Activated naive CD8-positive, alpha-beta T cell treated with anti-CD3 and anti-CD28 coated beads, Interleukin-2, amount 50 U/mL, for 24 hours (primary cell): ENCODE measurements around the gene MEG3.

Source experiments
- ATAC-seq: fragments of 150-1000 bp; cut with Tn5 transposase; one replicate; pipeline ENCODE4 v1.10.0; 2021
- DNase-seq: peaks from one replicate; pipeline ENCODE4 v3.0.0; 2021
- H3K27ac Mint-ChIP-seq: one replicate; pipeline ENCODE4 v1.8.0; 2021; ENCODE audit warnings: mild to moderate bottlenecking, mixed read lengths
- H3K27me3 Mint-ChIP-seq: one replicate; pipeline ENCODE4 v1.8.0; 2021; ENCODE audit warnings: mixed read lengths
- H3K36me3 Mint-ChIP-seq: one replicate; pipeline ENCODE4 v1.8.0; 2021; ENCODE audit warnings: low read depth, mixed read lengths
- H3K4me1 Mint-ChIP-seq: one replicate; pipeline ENCODE4 v1.8.0; 2021; ENCODE audit warnings: mixed read lengths
- H3K4me3 Mint-ChIP-seq: one replicate; pipeline ENCODE4 v1.8.0; 2021; ENCODE audit warnings: mild to moderate bottlenecking, moderate library complexity, mixed read lengths
- H3K9me3 Mint-ChIP-seq: one replicate; pipeline ENCODE4 v1.8.0; 2021; ENCODE audit warnings: mixed read lengths

Gene MEG3

GRCh38 chr14:100784523-100785337 lies 41.2 kb upstream of the MEG3 start:
- no peak for DNase-seq
- ATAC-seq: no peak
- Mint-ChIP-seq H3K27me3 (no peaks in the 10 kb centered on the region), H3K27ac (no peak overlapping the region), H3K36me3 (no peaks in the 10 kb centered on the region), H3K4me1 (no peaks in the 10 kb centered on the region), H3K4me3 (no peak overlapping the region), H3K9me3 (no peaks in the 10 kb centered on the region)

DNA sequence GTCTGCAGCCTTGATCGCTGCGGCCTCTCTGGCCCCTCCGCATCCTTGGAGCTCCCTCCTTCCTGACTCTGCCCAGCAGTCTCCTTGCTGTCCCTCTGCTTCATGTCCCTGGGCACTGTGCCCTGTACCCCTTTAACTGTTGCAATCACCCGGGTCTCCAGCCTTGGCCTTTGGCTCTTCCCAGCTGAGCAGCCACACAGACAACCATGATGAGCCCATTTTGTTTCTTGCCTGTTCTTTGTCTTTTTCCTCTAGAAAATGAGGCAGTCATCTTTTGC lies 40.6 kb upstream of the MEG3 start:
- ATAC-seq (no peak), DNase-seq (no peak)
- Mint-ChIP-seq H3K4me3 (no peak overlapping the region), H3K4me1 (no peaks in the 10 kb centered on the region), H3K36me3 (no peaks in the 10 kb centered on the region), H3K27me3 (no peaks in the 10 kb centered on the region), H3K27ac (no peak overlapping the region), H3K9me3 (no peaks in the 10 kb centered on the region)

GRCh38 chr14:100785626-100786025 lies 40.3 kb upstream of the MEG3 start:
- no peak for DNase-seq
- Mint-ChIP-seq H3K27ac (no peak overlapping the region), H3K9me3 (no peaks in the 10 kb centered on the region), H3K4me1 (no peaks in the 10 kb centered on the region), H3K27me3 (no peaks in the 10 kb centered on the region), H3K36me3 (no peaks in the 10 kb centered on the region), H3K4me3 (no peak overlapping the region)
- ATAC-seq: no peak

- Mint-ChIP-seq H3K9me3 (no peaks in the 10 kb centered on the region), H3K27me3 (no peaks in the 10 kb centered on the region), H3K36me3 (no peaks in the 10 kb centered on the region), H3K4me1 (no peaks in the 10 kb centered on the region), H3K27ac (no peak overlapping the region), H3K4me3 (no peak overlapping the region)
- DNase-seq (no peak), ATAC-seq (no peak)
Observed at GRCh38 chr14:100786131-100786530, 39.8 kb upstream of the MEG3 start.

DNA sequence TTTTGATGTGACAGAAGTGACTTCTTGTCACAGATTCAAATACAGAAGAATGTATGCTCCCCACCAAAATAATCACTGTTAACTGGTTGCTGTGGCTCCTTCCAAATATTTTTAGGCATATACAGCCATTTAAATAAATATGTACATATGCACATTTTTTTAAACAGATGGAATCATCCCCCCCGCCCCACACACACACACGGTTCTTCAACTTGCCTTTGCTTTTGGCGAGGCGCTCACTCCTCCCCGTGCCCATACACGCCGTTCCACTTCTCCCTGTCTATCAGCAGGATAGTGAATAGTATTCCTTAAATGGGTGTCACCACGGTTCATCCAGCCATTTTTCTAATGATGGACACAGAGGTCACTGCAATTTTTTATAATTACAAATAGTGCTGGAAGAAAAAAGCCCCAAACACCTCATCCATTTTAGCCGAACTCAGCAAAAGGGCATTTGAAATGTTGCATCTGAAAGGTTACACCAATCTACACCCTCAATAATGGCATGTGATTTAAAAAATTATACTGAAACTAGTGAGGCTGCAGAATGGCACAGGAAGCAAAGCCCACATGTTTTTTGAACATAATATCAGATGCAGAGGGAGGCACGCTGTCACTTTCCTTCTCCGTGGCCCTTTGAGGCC lies 39.2 kb upstream of the MEG3 start:
- Mint-ChIP-seq H3K4me1 (no peaks in the 10 kb centered on the region), H3K36me3 (no peaks in the 10 kb centered on the region), H3K4me3 (no peak overlapping the region), H3K9me3 (no peaks in the 10 kb centered on the region), H3K27me3 (no peaks in the 10 kb centered on the region), H3K27ac (no peak overlapping the region)
- ATAC-seq: no peak
- DNase-seq: no peak

GRCh38 chr14:100787659-100788058 lies 38.3 kb upstream of the MEG3 start:
- Mint-ChIP-seq H3K4me1 (no peaks in the 10 kb centered on the region), H3K4me3 (no peak overlapping the region), H3K9me3 (no peaks in the 10 kb centered on the region), H3K36me3 (no peaks in the 10 kb centered on the region), H3K27ac (no peak overlapping the region), H3K27me3 (peaks cover 3% of the 10 kb centered on the region)
- ATAC-seq: no peak
- no peak for DNase-seq

- H3K27ac Mint-ChIP-seq: no peak overlapping the region
- no peak overlapping the region for H3K4me3 Mint-ChIP-seq
- no peaks in the 10 kb centered on the region for H3K9me3 Mint-ChIP-seq
- ATAC-seq (no peak), DNase-seq (no peak)
- H3K36me3 Mint-ChIP-seq: no peaks in the 10 kb centered on the region
- peaks cover 3% of the 10 kb centered on the region for H3K27me3 Mint-ChIP-seq
- H3K4me1 Mint-ChIP-seq: no peaks in the 10 kb centered on the region
Observed at GRCh38 chr14:100788517-100788916, 37.4 kb upstream of the MEG3 start.

GRCh38 chr14:100788942-100789341 lies 37.0 kb upstream of the MEG3 start:
- ATAC-seq: no peak
- no peaks in the 10 kb centered on the region for H3K4me1 Mint-ChIP-seq
- peaks cover 6% of the 10 kb centered on the region for H3K27me3 Mint-ChIP-seq

DNA sequence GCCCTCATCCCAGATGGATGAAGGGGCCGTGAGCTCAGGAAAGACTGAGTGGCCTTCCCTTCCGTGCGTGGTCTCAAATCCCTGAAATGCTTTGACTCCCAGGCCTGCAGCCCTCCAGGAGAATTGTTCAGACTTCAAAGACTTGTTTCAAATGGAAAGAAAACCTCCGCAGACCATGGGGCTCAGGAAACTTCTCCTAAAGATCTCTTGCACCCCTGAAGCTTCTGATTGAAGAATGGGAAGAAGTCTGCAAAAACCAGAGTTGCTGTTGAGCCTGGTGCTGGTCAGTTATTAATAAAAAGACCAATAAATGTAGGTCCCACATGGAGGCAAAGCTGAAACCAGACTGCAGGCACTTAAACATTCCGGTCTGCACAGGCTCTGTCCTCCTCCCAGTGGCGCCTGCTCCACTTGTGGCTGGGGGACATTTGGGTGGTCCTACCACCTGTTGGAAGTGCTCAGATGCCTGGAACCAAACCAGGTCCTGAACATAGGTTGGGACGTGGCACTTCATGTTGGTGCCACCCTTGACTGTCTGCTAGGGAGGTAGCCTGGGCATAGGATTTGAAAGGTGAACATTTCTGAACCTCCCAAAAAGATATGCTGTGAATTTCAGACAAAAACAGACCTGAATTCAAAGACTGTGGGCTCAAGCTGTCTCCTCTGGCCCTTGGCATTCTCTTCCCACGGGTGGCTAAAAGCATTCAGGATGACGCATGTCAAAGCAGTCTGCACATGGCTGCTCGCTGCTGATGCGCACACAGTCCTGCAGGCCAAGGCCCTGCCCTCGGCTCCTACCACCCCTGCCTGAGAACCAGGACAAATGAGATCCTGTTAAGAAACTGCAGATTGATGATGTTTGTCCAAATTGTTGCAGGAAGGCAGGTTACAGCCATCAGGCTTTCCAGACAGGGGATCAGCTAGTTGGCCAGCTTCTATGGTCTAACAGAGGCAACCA lies 36.2 kb upstream of the MEG3 start:
- H3K4me1 Mint-ChIP-seq: no peaks in the 10 kb centered on the region
- H3K9me3 Mint-ChIP-seq: no peaks in the 10 kb centered on the region
- H3K36me3 Mint-ChIP-seq: no peaks in the 10 kb centered on the region
- H3K27ac Mint-ChIP-seq: no peak overlapping the region
- DNase-seq (no peak), ATAC-seq (no peak)
- no peak overlapping the region for H3K4me3 Mint-ChIP-seq
- H3K27me3 Mint-ChIP-seq: peaks cover 6% of the 10 kb centered on the region

More at GRCh38 chr14:100788942-100789341, 37.0 kb upstream of the MEG3 start:
- Mint-ChIP-seq H3K9me3 (no peaks in the 10 kb centered on the region), H3K36me3 (no peaks in the 10 kb centered on the region), H3K27ac (no peak overlapping the region), H3K4me3 (no peak overlapping the region)
- no peak for DNase-seq

DNA sequence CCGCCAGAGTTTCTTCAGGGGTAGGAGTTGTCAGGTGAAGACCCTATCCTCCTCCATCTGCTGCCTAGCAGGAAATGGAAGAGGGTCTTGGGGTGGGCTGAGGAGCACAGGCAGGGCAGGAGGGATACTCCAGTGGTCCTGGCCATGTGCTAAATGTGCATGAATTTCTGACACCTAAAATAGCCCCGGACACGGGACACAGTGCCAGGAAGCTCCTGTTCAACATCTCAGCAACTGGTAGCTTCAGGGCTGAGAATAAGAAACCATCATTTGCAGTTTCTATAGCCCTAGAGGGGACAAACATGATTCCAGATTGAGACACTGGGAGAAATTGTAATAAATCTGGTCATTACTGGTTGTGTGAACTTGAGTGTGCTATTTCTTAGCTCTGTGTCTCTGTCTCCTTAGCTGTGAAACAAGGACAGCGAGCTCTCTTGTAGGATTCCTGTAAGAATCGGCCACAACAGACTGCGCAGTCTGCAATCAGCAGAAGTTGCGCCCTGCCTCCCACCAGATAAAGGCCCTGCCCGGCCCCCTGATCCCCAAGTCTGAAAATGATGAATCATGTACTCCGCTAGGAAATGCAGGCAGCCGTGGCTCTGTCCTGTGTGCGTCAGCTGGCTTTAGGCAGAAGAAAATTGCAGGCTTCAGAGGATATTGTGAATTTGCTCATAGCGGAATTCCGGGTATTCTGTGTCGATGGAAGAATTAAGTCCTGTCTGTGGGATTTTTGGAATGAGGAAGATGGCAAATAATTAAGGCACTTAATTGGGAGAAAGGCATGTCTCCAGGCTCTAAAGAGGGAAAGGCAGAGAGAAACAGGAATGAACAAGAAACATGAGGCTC lies 35.2 kb upstream of the MEG3 start:
- Mint-ChIP-seq H3K4me1 (no peaks in the 10 kb centered on the region), H3K4me3 (no peak overlapping the region), H3K27me3 (peaks cover 6% of the 10 kb centered on the region), H3K27ac (no peak overlapping the region), H3K36me3 (no peaks in the 10 kb centered on the region), H3K9me3 (no peaks in the 10 kb centered on the region)
- no peak for DNase-seq
- no peak for ATAC-seq

DNA sequence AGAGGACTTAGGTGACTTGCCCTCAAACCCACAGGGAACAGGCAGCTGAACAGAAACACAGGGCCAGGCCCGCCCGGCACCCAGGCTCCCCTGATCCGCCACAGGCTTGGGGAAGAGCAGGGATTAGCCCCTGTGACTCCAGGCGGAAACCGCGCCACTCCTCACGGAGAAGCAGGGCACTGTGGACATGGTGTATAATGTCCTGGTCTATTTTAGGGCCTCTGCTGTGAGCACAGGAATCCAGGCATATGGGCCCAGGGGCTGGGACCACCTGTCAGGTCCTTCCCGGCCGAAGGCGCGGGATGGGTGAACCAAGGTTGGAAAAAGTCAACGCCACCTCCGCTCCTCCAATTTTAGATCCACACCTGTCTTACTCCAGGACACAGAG lies 34.6 kb upstream of the MEG3 start:
- DNase-seq (no peak), ATAC-seq (no peak)
- Mint-ChIP-seq H3K36me3 (no peaks in the 10 kb centered on the region), H3K4me3 (no peak overlapping the region), H3K27me3 (peaks cover 6% of the 10 kb centered on the region), H3K9me3 (no peaks in the 10 kb centered on the region), H3K4me1 (no peaks in the 10 kb centered on the region), H3K27ac (no peak overlapping the region)

DNA sequence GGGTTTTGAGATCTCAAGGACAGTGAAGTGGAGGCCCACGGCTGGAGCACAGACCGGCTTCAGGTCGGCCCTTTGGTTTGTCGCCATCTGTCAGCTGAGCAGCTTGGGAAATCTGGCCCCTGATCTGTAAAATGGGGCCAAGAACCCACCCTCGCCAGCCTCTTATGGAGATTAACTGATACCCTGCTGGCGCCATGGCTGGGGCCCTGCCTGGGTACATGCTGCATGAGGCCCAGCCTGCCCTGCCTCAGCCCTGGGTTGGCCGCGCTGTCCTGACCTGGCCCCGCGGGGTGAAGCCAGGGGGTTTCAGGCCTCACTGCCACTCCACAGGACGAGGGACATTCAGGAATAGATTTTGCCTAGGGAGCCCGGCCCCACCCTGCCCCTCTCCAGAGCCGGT lies 33.9 kb upstream of the MEG3 start:
- Mint-ChIP-seq H3K27ac (no peak overlapping the region), H3K36me3 (no peaks in the 10 kb centered on the region), H3K9me3 (no peaks in the 10 kb centered on the region)

DNA sequence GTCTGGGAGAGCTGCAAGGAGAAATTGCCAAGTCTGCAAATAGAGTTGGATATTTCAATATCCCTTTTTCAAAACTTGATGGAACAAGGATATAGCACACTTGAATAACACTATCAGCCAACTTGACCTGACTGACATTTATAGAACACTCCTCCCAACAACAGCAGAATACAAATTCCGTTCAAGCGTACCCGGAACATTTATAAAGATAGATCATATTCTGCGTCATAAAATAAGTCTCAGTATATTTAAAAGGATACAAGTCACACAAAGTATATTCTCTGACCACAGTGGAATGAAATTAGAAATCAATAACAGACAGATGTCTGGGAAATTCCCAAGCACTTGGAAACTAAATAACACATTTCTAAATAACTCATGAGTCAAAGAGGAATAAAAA lies 29.0 kb upstream of the MEG3 start:
- ATAC-seq: no peak
- no peak overlapping the region for H3K27ac Mint-ChIP-seq
- no peaks in the 10 kb centered on the region for H3K36me3 Mint-ChIP-seq
- H3K27me3 Mint-ChIP-seq: peaks cover 7% of the 10 kb centered on the region
- DNase-seq: no peak
- no peaks in the 10 kb centered on the region for H3K4me1 Mint-ChIP-seq
- H3K9me3 Mint-ChIP-seq: no peaks in the 10 kb centered on the region
- no peak overlapping the region for H3K4me3 Mint-ChIP-seq

More for the DNA sequence above, 33.9 kb upstream of the MEG3 start:
- Mint-ChIP-seq H3K27me3 (peaks cover 6% of the 10 kb centered on the region), H3K4me1 (no peaks in the 10 kb centered on the region), H3K4me3 (no peak overlapping the region)
- ATAC-seq: no peak
- no peak for DNase-seq

- no peak for DNase-seq
- Mint-ChIP-seq H3K4me3 (no peak overlapping the region), H3K27ac (no peak overlapping the region), H3K27me3 (peaks cover 1% of the 10 kb centered on the region), H3K4me1 (no peaks in the 10 kb centered on the region), H3K36me3 (no peaks in the 10 kb centered on the region), H3K9me3 (no peaks in the 10 kb centered on the region)
- ATAC-seq: no peak
Observed at GRCh38 chr14:100800041-100800440, 25.9 kb upstream of the MEG3 start.
